ENCODE data around the gene AGAP1.

DNA sequence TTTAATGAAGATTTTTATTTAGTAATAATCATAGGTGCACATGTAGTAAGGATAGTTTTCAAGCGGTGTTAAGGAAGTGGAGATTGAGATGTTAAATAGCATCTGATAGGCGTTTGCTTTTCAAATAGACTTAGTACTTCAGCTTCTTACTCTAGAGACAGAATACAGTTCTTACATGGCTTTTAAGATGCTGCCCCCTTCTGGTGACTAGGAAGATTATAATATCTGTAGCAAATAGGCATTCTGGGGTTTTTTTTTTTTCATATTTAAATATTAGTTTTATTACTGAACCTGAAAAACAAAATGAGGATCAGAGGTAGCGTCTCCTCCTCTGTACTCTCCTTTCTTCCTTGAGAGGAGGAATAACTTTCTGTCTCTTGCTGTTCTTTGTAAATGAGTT lies 100.2 kb downstream of the AGAP1 start:
- TF ChIP-seq POLR2A (IDR thresholded peaks at IDR 0.05): no peak
- TF ChIP-seq, protein P1, sequence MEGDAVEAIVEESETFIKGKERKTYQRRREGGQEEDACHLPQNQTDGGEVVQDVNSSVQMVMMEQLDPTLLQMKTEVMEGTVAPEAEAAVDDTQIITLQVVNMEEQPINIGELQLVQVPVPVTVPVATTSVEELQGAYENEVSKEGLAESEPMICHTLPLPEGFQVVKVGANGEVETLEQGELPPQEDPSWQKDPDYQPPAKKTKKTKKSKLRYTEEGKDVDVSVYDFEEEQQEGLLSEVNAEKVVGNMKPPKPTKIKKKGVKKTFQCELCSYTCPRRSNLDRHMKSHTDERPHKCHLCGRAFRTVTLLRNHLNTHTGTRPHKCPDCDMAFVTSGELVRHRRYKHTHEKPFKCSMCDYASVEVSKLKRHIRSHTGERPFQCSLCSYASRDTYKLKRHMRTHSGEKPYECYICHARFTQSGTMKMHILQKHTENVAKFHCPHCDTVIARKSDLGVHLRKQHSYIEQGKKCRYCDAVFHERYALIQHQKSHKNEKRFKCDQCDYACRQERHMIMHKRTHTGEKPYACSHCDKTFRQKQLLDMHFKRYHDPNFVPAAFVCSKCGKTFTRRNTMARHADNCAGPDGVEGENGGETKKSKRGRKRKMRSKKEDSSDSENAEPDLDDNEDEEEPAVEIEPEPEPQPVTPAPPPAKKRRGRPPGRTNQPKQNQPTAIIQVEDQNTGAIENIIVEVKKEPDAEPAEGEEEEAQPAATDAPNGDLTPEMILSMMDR (IDR thresholded peaks at IDR 0.05 in 8 of 11, conservative IDR thresholded peaks at IDR 0.05 in 3 of 11): peak in 10 of 11 experiments; percentile 23 to 74 (median 58)

All from spleen (tissue), 7 donors.